NCI-H2171 treated with DMSO at 0.1 percent for 48 hours (cell line): ENCODE measurements around the gene HOXA9.

ENCODE experiments used
- DNase-seq: peaks from one replicate; lab custom pipeline; 2025; lab: John Stamatoyannopoulos, UW

The HOXA9 gene

DNA sequence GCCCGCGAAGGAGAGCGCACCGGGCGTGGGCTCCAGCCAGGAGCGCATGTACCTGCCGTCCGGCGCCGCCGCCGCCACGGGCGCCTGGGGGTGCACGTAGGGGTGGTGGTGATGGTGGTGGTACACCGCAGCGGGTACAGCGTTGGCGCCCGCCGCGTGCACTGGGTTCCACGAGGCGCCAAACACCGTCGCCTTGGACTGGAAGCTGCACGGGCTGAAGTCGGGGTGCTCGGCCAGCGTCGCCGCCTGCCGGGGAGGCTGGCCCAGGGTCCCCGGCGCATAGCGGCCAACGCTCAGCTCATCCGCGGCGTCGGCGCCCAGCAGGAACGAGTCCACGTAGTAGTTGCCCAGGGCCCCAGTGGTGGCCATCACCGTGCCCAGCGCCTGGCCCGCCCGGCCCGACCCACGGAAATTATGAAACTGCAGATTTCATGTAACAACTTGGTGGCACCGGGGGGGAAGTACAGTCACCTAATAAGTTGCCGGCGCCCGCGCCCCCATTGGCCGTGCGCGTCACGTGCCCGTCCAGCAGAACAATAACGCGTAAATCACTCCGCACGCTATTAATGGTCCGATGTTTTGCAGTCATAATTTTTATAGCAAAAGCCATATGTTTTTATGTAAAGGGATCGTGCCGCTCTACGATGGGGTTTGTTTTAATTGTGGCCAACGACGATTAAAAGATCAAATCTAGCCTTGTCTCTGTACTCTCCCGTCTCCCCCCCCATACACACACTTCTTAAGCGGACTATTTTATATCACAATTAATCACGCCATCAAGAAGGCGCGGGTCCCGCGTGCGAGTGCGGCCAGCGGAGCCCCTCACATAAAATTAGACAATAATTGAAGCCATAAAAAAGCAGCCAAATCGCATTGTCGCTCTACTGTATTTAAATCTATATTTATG lies at the start of gene HOXA9:
HOXA9 (minus strand) TSS at position 449 of the 907 bp plus-strand sequence; CDS start at position 369, 80 bp downstream.
- no peak for DNase-seq

DNA sequence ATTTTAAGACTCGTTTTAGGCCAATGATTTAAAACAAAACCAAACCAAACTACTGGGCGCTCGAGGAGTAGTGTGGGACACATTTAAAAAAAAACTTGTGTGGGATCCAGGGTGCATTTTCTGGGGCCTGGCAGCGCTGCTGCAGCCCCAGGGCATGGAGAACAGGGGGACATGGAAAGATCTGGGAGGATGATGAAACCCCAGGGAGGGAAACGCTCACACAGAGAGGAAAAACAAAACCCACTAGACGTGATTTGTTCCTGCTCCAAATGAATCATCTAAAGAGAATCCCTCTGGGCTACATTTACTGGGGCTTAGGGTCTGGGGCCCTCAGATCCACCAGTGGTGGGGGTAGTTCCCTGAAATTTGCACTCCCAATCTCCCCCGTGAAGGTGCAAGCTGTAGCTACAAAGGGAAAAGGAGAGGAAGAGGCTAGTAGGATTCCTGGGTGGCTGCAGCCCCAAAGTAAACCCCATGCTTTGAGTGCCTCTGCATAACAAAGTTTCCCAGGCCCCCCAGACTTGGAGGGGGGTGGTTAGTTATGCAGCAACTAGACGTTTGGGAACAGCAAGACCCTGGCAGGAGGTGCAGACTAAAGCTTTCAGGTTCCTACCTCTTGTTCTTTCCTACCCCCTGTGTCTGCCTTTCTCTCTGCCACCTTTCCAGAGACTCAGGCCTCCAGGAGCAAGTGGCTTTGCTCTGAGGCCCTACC lies 49.1 kb upstream of the HOXA9 start:
- no peak for DNase-seq

DNA sequence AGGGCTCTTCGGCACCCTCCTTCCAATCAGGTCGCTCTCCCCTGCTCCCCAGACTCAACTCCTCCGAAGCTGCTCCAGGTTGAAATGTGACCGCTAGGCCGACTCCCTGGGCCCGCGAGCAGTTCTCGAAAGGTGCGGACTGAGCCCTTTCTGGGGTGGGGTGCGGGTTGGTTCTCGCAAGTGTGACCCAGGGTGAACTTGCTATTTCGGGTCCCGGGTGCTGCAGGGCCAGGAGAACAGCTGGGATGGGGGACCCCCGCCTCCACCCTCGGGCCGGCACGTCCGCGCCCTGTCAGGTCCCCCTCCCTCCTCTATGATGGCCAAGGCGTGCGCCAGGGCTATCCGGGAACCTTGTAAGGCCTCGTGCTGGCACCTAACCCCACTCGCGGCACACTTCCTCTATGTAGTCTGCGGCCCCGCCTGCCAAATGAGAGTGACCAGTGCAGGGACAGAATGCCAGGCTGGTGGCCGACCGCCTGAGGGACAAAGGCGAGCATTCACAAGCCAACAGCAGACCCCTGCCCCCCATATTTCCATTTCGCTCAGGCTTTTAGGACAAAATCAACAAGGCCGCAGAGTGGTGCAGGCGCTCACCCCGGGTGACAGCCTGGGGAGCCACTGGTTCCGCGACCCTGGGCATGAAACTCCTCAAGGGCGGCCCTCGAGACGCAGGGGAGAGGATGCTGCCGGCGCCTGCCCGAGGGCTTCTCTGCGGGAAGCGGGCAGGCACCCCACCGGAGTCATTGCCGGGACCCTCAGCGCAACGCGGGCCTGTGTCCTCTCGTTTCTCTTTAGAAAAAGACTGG lies 48.3 kb upstream of the HOXA9 start:
- DNase-seq: no peak

DNA sequence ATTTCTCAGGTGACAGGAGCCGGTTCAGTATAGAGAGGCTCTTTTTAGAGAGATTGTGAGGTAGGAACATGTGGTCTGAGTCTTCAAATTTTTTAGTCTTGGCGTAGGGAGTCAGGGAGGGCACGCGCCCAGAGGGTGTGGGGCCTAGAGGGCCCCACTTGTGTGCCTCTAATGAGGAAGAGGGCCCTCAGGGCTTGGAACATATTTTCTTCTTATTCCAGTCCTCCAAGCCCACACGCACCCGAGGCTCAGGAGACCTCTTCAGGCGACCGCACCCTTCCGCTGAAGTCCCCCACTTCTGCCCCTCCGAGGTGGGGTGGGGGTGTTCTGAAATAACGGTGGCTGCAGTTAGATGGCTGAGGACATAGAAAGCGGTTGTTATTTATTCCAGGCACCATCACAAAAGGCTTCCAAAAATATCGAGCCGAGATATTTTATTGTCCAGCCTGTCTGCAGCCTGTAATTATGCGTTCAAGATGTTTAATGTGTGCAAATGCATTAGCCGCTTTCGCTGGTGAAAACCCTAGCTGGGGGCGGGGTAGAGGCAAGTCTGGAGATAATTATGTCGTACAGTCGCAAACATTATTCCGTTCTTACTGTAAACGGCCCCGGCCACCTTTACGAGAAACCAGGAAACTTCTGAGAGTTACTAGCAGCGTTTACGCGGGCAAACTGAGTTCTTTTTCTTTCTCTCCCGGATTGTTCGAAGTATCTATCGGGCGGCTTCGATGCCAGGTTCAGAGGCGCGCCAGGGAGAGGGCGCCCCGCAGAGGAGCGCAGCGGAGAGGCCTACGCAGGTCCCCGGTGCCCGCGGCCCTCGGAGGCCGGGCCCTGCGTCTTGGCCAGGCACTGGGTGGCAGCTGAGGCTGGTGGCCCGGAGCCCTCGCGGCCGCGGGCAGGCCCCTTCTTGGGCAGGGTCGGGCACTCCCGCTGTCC lies 47.4 kb upstream of the HOXA9 start:
- no peak for DNase-seq

DNA sequence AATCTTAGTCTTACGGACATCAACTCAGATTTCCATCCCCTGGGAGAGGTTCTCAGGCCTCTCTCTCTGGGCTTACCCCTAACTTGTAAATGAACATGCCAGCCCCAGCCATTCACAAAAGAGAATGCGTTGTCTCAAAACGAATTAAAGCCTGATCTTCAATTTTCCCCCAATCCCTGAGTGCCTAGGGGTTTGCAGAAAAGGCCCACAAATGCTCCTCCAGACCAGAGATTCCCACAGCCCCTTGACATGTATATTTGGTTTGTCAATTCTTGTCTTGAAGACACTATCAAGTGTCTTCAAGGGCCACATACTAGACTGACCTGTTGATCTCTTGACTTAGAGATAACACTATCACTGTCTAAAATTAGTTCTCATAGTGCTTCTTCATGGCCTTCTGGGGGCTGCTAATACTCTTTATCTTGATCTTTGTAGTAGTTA lies 46.4 kb upstream of the HOXA9 start:
- no peak for DNase-seq

DNA sequence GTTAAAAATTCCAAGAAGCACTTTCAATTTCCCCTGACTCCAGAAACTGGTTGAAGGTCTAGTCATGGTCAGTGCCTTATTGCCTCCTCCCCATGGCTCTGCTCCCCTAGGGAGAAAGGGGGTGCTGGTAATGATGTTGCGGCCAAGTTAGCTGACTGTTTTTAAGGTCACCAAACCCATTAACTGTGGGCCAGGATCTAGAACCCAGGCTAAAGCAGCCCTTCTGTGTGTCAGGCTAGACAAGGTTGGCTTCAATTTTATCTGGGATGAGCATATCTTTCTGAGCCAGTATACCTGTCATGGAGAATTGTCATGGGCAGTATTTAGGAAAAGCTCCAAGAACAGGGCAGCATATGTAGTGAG lies 45.7 kb upstream of the HOXA9 start:
- DNase-seq: no peak

DNA sequence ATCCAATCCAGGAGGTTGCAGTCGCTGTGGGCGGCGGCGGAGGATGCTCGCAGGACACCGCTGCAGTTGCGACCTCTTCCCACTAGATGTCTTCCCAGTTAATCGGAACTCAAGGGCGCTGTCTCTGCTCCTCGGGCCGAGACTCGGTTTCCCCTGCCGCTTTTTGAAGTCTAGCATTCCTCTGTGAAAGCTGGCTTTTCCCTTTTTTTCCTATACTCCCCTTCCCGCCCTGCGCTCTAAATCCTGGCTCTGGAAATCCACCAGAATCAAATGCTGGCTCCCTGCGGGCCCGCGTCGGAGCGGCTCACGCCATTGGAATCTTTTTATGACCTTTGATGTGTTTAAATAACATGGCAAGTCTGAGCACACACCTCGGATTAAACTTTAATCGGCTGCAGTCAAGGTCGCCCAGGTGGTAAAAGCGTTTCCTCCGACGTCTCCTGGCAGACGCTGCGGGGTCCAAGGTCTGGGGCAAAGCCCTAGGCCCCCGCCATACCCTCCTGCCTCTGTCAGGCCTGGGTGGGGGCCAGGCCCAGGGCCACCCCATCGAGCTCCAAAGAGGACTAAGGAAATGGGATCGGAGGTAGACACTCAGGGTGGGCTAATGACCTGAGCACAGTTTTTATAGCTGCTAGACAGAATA lies 45.2 kb upstream of the HOXA9 start:
- DNase-seq: no peak

DNA sequence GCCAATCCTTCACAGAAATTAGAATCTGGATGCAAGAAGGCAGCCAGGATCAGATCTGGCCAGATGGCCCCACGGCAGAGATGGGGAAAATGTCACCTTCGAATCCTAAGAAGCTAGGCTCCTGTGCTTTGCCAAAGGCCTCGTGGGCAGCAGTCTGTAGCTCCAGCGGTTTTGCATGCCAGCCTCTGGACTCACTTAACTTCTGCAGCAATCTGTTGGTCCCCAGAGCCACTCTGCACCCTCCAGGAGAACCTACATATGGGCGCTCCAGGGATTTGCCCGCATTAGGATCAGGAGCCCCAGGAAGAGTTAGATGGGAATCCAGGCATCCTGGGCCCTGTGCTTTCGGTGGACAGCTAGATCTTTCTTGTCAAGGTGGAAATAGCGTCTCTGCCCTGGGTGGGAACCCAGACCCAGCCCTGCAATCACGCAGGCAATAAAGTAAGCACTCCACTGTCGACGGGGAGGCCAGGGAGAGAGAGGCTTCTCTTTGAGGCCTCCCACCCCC lies 44.6 kb upstream of the HOXA9 start:
- DNase-seq: no peak

DNA sequence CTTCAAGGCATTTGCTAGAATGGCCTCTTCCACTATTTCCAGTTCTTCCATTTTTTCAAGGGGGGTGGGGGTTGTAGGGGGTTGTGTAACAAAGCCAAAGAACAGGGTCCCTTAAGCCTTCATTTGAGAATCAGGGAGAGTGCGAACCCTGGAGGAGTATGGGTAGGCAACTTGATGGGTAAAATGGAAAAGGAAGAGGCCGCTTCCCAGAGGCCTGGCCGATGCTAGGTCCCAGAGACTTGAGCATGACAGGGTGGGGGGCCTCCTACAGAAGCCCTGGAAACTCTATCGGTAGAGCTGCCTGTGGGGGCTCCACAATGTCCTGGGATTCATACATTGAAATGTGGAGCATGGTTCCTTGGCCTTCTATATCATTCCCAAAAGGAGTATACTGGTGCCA lies 43.7 kb upstream of the HOXA9 start:
- DNase-seq: no peak

DNA sequence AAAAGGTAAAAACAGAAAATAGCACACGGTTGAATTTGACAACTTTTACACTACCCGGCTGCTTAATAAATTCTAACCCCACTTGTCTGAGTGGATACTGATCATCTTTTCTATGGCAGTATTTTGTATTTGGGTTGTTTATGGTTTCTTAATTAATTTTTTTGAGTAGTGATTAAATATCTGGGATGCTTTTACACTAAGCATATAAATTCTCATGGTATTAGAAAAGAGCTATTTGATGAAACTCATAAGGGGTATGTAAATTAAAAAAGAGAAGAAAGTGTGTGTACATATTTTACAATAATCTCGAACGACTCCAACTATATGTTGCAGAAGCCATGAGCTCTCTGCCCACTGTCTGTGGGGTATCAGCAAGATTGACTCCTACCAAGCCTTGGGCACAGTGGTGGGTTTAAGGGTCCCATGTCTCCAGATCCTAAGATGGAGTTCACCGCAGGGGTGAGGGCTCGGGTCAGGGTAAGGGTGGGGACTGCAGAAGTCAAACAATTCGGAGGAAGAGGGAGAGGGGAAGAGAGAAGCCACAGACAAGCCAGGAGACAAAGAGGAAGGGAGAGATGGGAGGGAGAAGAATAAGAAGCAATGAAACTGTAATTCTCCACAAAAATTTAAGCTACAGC lies 42.1 kb upstream of the HOXA9 start:
- DNase-seq: no peak

DNA sequence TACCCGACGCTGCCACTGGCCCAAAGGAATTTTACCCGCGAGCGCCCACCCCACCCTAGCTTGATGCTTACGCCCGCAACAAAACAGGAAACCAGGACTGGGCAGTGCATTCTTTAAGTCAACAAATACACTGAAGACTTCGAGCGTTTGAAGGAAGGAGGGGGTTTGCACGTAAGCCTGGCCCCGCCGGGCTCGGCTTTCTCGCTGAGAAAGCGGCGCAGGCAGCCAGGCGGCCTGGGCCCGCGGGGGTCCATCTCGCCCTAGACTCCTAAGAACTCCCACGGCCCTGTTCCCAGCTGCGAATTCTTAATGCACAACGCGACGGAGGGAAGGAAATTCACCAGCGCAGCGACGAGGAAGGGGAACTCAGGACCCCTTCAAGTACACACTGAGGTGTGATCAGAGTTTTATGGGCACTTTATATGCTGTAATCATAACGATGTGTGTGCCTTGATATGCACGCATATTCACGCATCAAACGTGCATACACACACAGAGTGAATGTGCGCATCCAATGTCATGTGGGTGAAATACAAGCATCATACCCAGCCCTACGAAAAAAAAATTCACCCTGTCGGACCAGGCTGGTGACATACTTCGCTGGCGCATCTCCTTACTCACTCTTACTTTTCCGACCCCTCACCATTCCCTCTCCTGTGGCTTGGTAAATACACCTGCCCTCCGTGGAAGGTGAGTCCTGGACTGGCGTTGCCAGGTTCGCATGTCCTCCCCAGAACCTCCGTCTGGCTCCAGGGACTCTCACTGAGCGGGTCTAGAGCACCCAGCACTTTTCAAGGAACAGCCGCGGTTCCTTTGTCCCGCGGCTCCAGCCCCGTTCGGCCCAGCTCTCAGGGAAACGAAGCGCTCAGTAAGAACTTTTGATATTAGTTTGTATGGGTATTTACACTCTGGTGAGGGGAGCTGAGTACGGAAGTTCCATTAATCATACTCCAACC lies 40.3 kb upstream of the HOXA9 start:
- no peak for DNase-seq

DNA sequence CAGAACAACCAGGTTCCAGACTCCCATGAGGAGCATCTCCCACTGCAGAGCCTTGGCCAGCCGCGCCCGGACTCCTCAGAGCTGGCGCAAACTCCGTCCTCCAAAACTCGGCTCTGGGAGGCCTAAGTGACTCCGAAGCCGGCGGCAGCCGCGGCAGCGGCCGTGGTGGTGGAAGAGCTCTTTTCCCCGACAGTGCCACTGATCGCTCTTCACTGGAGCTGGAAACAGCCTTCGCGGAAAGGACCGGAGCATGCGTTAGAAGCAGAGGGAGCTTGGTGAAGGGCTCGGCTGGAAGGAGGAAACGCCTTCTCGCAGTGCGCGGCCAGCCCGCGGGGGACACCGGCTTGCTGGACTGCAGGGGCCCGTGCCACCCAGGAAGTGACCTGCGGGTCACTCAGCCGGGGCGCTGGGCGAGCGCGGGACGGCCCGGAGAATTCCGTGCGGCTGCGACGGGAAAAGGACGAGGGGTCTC lies 39.5 kb upstream of the HOXA9 start:
- no peak for DNase-seq

DNA sequence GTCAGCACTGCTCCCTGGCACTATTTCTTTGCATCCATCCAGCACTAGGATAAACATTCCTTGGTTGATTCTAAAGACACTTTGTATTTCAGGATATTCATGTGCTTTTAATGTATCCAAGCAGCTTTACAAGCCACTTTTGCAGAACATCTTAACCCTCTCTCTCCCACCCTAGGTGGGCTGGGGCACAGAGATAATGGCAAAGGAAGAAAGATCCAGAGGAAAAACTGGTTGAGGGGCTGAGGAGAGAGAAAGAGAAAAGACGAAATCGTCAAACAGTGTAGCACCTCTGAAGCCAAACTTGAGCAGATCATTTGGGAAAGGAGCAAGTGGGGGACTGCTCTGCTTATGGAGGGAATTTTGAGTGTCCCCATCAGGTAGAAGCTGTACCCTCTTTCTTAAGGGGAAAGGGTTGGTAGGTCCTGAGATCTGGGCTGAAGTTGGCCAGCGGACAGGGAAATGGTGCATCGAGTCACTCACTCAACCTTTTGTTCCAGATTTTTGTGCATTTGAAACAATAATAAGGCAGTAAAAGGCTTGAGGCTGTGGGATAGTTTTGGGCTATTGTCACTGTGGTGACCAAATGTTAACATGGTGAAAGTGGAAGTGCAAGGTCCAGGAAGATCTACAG lies 38.7 kb upstream of the HOXA9 start:
- DNase-seq: no peak

DNA sequence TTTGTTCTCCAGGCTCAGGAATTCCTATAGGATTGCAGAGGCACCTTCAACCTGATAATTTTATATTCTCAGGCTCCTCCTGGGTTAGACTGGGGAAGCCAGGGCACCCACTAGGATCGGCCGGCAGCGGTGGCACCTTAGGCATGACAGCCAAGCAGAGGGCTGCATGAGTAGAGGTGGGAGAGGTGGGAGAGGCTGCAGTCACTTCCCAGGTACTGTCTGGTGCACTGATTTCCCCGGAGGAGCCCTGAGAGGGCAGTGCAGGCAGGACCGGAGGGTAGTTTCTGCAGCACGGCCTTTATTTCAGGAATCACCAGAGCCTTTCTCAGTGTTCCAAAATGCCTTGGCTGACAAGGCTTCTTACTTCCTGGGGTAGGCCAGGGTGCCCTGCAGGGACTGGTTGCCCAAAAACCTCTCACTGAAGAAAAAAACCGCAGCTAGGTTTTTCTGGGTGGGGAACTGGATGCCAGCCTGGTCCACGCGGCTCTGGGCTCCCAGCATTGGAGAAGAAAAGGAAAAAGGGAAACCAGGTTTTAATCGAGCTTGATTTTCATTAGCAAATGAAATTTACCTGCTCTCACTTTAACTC lies 38.1 kb upstream of the HOXA9 start:
- DNase-seq: no peak

DNA sequence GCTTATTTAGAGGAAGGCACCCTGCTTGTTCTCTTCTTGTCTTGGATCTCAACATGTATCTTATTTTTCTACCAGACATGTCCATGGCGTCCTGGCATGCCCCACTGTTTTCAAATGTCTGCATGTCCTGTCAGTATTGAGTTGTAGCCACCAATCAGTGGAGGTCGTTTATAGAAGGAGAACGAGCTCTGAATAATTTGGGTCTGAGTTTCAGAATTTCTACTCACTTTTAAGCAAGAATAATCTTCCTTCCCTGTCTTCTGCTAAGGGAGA lies 37.5 kb upstream of the HOXA9 start:
- DNase-seq: no peak

DNA sequence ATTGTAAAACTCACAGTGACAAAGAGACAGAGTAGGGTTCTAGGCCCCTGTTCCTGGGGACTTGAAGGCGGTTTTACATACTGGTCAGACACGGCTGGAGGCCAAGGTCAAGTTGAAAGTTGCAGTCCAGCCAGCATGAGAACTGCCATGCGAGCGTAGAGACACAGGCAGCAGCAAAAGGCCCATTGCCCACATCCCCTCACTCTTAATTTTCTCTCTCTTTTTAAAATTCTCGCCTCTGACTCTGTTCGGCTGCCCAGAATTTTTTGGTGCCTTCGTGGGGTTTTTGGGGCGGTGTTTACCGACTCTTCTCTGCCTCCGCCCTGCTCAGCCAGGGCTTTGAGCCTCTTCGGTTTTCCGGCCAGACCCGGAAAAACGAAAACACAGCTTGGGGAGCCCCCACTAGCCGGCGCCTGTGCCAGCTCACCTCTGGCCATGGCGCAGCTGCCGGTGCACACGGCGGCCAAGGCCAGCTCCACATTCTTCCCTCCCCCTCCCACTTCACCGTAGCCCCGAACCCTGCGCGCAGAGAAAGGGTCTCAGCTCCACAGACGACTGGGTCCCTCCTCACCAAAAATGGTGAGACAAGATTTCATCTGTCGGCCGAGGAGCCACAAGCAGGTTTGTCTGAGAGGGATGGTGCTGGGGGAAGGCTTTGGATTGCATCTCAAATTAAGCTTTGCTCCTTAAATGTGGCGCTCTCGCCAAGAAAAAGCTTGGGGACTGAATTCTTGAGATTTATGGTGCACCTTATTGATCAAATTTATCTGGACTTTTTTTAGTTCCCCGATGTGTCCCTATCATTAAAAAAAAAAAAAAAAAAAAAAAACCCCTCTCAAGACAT lies 36.9 kb upstream of the HOXA9 start:
- no peak for DNase-seq

DNA sequence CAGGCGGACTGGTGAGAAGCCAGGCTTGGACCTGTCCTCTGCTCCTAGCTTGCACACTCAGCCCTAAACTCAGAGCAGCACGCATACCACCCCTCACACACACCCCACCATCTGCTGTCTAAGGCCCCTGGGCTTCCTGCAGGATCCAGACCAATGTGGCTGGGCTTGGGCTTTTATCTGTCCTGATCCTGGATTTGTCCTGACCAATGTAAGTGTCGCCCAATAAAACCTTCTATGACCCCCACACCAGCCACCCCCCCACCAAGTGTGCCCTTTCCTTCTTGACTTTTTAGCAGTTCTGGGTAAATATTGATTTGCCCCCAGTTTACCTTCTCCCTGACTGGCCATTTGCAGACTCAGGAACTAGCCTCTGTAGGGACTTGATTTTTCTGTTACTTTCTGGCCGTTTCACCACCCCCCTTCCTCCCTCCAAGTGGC lies 36.3 kb upstream of the HOXA9 start:
- no peak for DNase-seq
